Activated CD4-positive, CD25-positive, alpha-beta regulatory T cell treated with anti-CD3 and anti-CD28 coated beads, Interleukin-2, amount 50 U/mL, for 72 hours (primary cell): ENCODE data around the gene IL1RAPL1.

Experiments
- DNase-seq: peaks from one replicate; pipeline ENCODE4 v3.0.0; 2021

The IL1RAPL1 gene

GRCh38 chrX:29947225-29947624 is 1360.0 kb downstream of the IL1RAPL1 start:
- no peak for DNase-seq

DNA sequence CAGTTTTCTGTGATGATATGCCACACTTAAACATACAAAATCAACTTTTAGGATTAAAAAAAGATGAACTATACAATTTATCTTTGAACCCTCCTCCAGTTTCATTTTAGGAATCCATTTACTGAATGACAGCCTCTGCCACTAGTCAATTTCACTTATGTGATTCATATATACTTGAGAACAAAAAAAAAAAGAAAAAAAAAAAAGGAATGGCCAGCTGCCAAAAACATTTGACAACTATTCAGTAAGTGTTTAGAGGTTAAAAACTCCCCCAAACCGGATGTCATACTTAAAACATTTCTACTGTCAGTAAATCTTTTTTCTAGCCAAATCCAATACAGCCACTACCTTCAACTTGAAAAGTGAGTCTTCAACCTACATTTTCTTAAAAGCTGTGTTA is 1361.4 kb downstream of the IL1RAPL1 start:
- DNase-seq = no peak

GRCh38 chrX:29952016-29952415 is 1364.8 kb downstream of the IL1RAPL1 start:
- no peak for DNase-seq

- DNase-seq = no peak
Observed at GRCh38 chrX:29962061-29962460, 1374.8 kb downstream of the IL1RAPL1 start.

- no peak for DNase-seq
Observed at GRCh38 chrX:29965634-29966033, 1378.4 kb downstream of the IL1RAPL1 start.

- no peak for DNase-seq
Observed at GRCh38 chrX:29992083-29992482, 1404.8 kb downstream of the IL1RAPL1 start.

GRCh38 chrX:30005813-30006212 is 1418.6 kb downstream of the IL1RAPL1 start:
- DNase-seq = no peak
